T-helper 2 cell (primary cell): ENCODE data around the gene SPAAR.
"Not testable (repeated sequence)": the region's sequence is repeated elsewhere in the genome, so short reads cannot be mapped to it uniquely, and the experiment has no call there.

Experiments used
- DNase-seq, 5 experiments: peaks; one replicate each; pipeline versions ENCODE4 v3.0.0 to v3.0.0-alpha.2; 2012 to 2022

The SPAAR gene

DNA sequence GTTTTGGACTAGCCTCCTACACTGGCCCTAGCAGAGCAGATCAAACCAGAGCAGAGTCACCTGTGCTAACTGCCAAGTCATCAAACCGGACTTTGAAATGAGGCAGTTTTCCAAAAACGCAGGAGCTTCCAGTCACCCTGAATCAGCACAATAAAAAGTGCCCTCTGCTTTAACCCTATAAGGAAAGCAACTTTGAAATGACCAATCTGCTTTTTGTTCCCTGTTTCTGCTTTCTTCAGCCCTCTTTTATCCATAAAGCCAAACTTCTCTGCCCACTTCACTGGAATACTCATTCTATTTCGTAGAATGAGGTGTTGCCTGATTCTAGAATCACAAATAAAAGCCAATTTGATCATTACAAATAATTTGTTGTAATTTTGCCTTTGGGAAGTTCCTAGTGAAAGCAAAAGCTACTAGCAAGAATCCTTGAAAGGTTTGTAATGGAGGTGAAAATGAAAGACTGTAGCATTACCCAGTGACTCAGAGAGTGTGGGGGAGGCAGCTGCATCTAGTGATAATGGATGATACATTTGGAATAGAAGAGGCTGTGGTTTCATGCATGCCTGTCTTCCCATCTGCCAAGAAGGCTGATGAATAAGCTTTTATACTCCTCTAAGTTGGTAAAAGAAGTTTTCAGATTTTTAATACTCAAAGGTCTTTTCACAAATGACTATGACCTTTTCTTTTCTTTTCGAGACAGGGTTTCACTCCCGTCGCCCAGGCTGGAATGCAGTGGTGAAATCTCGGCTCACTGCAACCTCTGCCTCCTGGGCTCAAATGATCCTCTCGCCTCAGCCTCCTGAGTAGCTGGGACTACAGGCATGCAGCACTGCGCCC is 14.9 kb downstream of the SPAAR start:
- DNase-seq, result peak in 1 of 5 experiments; percentile 33

DNA sequence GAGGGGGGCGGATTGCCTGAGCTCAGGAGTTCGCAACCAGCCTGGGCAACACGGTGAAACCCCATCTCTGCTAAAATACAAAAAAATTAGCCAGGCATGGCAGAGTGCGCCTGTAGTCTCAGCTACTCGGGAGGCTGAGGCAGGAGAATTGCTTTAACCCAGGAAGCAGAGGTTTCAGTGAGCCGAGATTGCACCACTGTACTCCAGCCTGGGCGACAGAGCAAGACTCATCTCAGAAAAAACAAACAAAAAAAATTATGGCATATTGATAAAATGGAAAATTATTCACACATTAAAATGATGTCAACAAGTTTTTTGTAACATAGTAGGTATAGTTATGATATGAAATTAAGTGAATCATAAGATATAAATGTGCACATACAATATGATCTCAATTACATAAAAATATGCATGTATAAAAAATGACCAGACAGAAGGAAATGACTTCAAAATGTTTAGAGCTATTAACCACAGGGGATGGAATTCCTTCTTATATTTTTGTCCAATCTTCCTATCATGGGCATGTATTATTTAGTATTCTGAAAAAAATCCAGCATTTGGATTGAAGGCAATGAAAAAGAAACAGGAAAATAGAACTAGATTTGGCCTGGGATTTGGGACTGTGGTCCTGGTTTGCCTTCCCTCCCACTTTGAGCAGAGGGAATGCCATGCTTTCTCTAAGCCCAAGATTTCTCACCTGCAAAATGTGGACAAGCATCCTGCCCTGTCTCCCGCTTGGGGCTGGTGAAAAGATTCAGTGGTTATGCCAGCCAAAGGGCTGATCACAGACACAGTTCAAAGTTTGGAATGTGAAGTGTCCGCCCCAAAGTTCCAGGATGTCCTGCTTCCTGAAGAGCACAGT is 19.5 kb downstream of the SPAAR start:
- DNase-seq, result no peak

DNA sequence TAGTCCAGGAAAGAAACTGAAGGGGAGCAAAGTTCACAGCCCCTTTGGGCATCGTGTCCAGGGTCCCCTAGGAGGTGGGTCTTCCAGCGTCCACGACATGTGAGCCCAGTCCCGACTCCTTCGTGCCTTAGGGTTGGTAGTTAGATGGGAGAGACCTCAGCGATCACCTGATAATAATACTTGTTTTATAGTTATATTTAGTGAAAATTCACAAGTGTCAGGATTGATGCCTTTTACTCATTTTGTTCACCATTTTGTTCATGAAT is 20.1 kb downstream of the SPAAR start:
- no peak for DNase-seq

DNA sequence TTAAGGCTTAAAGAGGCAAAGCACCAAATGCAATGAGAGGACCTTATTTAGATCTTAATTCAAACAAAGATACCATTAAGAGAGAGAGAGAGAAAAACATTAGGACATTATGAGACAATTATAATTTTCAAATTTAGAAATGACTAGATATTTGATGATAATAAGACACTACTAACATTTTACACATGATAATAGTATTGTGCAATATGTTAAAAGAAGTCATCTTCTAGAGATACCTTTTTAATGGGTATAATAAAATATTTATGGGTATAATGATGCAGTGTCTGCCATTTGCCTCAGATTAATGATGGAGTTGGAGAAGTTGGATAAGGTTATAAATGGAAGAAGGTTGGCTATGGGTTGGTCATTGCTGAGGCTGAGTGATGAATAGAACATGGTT is 21.2 kb downstream of the SPAAR start:
- DNase-seq, result no peak

DNA sequence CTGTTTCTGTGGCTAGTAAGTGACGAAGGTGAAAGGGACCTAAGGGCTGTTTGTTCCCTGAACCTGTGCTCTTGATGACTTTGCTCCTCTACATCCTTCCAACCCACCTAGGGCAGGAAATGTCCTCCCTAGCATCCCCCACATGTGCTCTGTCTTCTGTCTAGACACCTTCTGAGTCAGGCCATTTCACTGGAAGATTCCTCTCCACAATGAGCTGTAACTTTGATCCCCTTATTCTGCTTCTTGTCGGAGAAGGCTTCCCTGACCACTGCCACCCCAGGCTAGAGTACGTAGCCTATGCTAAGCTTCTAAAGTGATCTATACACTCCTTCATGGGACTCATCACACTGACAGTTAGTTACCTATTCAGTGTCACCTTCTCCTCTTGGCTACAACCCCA is 21.7 kb downstream of the SPAAR start:
- DNase-seq, result no peak

DNA sequence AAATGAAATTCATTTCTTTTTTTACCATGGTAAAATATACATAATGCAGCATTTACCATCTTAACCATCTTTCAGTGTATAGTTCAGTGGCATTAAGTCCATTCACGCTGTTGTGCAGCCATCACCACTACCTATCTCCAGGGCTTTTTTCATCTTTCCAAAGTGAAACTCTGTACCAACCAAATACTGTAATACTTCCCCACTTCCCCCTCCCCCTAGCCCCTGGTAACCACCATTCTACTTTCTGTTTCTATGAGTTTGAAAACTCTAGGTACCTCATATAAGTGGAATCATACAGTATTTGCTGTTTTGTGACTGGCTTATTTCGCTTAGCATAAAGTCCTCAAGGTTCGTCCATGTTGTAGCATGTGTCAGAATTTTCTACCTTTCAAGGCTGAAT is 23.4 kb downstream of the SPAAR start:
- peak in 1 of 5 experiments; percentile 52 for DNase-seq

DNA sequence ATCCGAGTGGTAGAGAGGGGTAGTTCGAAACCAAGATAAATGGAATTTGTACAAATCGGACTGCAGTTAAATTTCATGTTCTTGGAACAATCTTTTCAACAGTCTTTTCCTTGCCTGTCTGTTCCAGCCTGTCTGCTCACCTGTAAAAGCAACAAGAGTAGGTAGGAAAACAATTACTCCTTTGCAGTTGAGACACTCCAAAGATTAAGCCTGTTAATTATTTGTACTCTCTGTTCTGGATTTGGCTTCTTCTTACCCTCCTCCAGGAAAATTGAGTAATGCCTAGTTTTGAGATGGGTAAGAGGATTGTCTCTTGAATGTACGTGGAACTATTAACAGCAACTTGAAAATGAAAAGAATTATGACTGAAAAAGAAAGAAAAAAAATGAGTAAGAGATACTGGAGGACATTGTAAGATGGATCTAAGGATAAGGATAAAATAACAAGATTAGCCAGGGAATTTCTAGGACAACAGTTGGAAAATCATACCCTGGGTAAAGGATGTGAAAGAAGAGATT is 24.3 kb downstream of the SPAAR start:
- DNase-seq, result no peak

DNA sequence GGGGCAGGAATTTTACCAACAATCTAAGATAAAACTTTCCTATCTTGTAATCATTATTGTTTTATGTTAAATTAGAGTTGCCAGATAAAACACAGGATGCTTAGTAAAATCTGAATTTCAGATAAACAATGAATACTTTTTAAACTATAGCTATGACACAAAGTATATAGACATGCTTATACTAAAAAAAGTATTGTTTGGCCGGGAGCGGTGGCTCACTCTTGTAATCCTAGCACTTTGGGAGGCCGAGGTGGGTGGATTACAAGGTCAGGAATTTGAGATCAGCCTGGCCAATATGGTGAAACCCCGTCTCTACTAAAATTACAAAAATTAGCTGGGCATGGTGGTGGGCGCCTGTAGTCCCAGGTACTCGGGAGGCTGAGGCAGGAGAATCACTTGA is 24.8 kb downstream of the SPAAR start:
- DNase-seq, result not testable (repeated sequence)

DNA sequence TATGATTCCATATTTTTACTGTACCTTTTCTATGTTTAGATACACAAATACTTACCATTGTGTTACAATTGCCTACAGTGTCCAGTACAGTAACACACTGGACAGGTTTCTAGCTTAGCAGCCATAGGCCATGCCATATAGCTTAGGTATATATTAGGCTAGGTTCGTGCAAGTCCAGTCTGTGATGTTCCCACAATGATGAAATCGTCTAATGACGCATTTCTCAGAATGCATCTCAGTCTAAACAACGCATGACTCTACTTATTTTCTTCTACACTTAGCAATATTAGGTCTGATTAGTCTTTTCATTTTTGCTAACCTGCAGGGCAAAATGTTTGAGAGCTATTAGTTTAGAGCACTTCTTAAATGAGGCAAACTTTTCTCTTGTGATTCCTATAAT is 26.0 kb downstream of the SPAAR start:
- DNase-seq, result no peak

DNA sequence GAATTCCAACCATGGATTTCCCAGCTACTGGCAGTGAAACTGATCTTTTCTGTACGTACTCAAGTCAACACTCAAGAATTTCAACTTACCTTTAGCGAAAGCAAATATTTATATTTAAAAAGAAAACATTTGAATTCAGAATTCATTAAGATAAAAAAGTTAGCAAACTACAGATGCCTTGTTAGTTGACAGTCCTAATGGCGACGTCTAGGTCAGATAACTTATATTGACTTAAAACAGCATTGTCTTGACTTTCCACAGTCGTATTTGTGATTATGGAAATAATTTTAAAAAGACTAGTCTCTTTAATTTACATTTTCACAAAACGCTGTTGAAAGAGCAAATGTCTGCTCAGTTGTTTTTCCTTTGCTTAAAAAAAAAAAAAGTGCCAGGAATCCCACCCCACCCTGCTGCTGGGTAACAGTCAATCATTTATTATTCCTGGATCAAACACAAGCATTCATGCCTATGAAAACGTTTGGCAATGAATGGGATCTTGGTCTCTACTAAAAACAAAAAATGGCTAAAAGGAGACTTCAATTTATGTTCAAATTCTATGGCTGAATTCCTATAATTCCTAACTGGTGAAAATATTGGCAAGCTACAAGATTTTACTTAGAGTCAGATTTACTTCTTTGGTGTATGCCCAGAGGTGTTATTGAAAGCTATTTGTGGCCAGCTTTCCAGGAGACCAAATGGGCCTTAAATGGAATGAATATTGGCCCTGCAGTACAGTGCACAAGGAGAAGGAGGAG is 26.6 kb downstream of the SPAAR start:
- DNase-seq, result no peak

DNA sequence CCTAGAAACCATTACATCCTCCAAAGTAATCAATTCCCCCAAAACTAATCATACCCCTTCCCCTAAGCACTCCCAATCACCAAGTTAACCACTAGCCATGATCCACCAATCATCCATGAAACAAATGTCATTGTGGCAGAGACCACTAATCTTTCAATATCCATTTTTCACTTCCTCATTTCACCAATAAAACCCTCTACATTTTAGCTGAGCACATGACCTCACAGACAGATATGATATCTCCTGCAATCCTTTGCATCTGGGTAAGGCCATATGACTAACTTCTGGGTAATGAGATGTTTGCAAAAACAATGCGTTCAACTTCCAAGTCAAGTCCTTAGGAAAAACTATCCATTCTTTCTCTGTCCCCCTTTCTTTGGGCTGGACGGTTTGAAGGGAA is 27.9 kb downstream of the SPAAR start:
- no peak for DNase-seq

DNA sequence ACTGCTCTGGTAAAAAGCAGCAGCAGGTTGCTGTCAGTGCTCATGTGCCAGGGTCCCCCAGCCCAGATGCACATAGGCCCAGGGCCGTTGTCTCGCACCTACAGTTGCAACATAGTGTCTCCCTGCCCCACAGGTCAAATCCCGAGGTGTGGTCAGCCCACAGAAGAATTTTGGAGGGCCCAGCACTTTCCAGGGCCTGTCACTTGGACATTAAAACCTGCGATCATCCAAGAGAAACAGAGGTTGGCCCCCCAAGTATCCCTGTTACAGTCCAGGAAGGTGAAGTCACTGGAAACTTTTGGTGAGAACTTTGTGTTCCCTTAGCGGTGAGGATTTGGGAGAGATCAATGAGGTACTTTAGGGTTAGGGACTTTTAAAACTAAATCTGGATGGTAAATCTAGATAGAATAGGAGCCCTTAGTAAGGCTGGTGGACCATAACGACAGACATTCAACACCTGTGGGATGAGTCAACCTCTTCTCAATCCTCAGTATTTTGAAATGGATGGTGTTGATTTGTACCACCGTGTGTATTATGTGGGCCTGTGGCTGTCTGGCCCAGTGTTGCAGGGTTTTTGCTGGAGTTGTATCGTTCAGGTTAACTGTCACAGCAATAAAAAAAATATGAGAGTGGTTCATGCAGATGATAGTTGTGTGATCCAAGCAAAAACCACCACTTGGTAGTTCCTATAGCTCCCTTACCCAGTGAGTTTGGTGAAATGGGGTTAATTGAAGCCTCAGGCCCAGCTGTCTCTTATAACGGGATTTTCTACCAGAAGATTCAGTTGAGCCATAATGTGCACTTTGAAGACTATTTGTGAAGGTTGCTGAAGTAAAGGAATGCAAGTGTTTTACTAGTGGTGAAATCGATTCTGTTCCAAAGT is 29.4 kb downstream of the SPAAR start:
- no peak for DNase-seq

DNA sequence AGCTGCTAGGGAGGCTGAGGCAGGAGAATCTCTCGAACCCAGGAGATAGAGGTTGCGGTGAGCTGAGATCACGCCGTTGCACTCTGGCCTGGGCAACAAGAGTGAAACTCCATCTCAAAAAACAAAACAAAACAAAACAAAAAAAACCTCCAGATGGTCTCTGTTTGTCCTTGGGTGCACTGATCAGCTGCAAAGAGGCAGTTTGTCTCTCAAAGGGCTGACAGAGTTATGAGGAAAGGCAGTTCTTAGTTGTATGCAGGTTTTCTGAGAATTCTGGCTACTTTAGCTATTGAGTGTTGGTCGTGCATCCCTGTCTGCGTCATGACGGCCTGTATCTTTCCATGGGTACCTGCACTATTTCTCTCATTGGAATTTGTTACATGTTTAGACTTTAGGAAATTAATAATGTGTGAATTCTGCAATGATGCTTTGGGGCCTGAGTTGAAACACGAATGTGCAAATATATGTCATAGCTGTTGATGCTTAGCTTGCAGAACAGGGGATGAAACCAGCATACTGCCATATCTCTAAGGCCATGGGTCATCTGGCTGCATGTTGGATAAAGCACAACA is 30.5 kb downstream of the SPAAR start:
- DNase-seq, result peak in 1 of 5 experiments; percentile 27

DNA sequence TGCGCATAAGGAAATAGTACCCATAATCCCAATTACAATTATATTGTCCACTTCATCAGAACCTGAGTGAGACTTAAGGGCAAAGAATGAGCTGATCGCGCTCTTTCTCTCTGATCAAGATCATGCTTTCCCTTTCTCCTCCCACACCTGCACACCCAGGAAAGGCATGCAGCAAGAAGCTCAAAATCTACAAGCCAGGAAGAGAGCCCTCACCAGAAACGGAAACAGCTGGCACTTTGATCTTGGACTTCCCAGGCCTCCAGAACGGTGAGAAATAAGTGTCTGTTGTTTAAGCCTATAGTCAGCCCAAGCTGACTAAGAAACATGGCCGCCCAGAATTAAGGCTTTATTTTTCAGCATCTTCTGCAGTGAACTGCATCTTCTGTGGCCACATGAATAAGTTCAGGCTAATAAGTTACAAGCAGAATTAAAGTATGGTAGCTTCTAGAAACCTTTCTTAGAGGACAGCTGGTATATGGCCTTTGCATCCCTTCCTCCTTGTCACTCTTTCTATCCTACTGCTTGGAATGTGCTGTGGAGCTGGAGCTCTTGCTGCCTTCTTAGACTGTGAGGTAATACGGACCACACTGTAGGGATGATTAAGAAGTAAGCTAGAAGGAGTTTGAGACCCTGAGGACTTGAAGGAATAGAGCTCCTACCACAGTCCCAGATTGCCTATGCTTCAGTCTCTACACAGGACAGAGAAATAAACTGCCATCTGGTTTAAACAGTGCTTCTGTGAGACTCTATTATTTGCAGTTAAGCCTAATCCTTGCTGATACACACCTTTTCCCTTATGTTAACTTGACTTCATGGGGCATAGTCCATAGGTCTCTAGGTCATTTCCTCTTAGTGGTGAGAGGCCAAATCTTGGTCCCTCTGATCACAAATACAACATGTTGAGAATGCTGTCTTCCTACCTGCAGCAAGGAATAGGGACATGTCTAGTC is 31.4 kb downstream of the SPAAR start:
- DNase-seq, result peak in 3 of 5 experiments; percentile 5 to 35 (median 6)

DNA sequence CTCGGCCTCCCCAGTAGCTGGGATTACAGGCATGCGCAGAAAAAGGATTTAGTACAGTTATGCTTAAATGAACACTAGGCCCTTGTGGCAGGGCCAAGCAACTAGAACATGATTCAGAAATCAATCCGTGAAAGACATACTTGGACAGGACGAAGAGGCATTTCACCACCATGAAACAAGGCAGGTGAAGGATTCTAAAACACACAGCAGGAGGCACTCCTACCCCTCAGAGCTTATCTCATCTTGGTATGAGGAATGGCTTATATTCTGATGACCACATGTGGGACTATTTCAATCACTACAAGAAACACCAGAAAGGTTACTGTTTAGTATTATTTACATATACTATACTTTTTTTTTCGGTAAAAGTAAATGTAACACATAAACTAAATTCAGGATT is 33.0 kb downstream of the SPAAR start:
- DNase-seq, result no peak

DNA sequence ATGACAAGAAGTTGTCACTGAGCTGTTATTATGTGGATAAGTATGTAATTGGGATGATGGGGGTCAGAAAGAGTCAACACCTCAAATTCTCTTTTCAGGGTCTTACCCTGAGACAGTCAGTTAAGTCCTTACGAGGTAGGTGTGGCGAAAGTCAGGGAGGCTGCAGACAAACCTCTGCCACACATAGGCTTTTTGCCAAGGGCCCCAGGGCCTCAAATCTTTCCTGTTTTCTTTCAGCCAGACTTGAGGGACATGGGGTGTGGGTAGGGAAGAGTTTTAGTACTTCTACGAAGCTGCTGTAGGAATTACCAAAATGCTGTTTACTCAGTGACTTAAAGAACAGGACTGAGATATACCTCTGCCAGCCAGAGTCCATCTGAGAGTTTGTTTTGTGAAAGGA is 34.9 kb downstream of the SPAAR start:
- no peak for DNase-seq

DNA sequence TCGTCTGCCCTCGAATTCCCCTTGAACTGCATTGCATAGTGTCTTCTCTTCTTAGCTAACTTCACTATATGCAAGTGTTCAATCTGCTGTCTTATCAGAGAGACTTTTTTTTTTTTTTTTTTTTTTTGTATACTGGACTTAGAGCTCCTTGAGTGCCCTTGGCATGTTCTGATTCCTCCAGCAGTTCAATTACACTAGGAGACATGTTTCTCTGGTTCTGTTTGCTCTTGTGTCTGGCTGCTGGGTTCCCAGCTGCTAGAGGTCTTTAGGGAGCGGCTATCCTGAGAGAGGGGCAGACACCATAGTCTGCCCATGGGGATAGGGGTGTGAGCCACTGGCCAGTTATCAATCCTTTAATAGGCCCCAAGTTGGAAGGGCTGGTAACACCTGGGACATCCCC is 35.6 kb downstream of the SPAAR start:
- no peak for DNase-seq

DNA sequence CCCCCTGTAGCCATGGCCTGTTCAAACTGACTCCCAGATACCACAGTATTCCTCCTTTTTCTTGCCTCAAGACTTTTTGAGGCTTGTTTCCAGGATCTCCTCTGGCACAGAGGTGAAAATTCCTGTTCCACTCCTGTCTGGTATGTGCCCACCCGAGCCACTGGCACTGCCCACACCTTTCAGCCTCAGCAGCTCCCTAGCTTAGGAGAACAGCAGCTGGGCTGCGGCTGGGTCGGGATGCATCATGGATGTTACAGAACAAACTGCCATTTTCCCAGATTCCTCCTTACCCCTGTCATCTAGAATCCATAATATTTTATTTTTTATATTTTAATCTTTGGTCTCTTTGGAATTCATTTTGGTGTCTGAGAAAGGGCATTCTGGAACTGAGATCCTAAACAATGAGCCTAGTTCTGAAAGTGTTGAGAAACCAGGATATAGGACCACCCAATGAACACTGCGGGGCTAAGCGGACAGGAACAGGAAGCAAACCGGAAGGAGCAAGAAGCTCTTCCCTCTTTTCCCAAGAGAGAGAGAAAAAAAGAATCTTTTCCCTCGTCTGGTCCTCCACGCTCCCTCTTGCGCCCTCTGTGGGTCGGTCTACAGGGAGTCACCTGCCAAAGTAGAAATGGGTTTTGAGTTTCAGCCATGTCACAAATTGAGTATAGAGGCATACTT is 36.2 kb downstream of the SPAAR start:
- peak; percentile 6 to 66 (median 49) for DNase-seq

DNA sequence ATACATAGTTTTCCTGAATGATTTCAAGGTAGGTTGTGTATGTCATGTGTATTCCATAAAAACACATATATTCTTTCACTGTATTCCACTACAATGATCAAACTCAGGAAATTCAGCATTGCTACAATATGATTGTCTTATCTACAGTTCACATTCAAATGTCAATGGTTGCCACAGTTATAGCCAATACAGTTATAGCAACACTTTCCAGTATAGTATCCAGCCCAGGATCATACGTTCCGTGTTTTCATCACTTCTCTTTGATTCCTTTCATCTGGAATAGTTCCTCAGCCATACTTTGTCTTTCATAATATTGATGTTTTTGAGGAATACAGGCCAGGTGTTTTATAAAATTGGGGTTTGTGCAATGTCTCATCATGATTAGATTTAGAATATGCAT is 39.2 kb downstream of the SPAAR start:
- DNase-seq, result no peak

DNA sequence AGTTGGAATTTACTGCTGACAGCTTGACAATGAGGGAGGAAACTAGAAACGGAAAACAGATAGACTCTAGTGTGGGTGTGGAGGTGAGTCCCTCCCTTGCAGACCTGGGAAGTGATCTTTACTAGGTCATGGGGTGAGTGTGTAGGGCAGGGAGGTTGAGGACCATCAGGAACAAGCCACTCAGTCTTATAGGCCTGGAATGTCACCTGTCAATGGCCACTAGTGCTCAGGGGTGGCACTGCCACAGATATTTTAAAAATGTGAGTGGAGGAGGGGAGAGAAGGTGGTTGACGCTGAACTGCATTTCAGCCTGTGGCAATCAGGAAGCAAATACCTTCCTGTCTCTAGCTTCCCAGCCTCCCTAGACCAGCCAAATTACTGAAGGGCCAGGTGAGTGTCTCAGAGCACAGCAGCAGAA is 39.6 kb downstream of the SPAAR start:
- no peak for DNase-seq
